Endothelial cell of umbilical vein (primary cell): ENCODE results near the gene NPDC1. TPM values are rescaled to one million over a fixed set of nuclear protein-coding genes. Genes with fewer than 3 reads are reported as not detected.

Experiments used
- BruUV-seq: library from RNA; stranded (reverse); fragments of 400-500 nt; replicated peaks from 2 replicates; lab custom pipeline; 2021; lab: Mats Ljungman, UMichigan
- CTCF ChIA-PET: fragments of 300-600, 350-600 bp; sonication (Branson Sonifier 250); formaldehyde crosslinking; loops from one replicate; lab custom pipeline; 2021; ENCODE audit warnings: antibody characterized with exemption, inconsistent platforms; lab: Charles Lee
- POLR2A ChIA-PET: fragments of 300-600, 350-600 bp; sonication (Branson Sonifier 250); formaldehyde crosslinking; loops from one replicate; lab custom pipeline; 2021; ENCODE audit warnings: antibody characterized with exemption, inconsistent platforms; lab: Charles Lee
- DNase-seq: peaks from one replicate; pipeline ENCODE4 v3.0.0-alpha.2; 2011; ENCODE audit warnings: low read depth, low spot score
- FAIRE-seq: peaks from 2 replicates; lab custom pipeline; 2011; peaks lifted over from hg19 to GRCh38; lab: Jason Lieb, UNC
- H2AFZ ChIP-seq: 2 replicates; pipeline ENCODE4 v1.6.0; 2012; ENCODE audit warnings: low read depth, low read length, control low read depth, inconsistent platforms
- H3K27ac ChIP-seq: 2 replicates; pipeline ENCODE4 v1.5.1; 2011; ENCODE audit warnings: low read depth, mild to moderate bottlenecking, control low read depth, low read length, moderate library complexity; ENCODE audit not compliant: insufficient read depth
- H3K27me3 ChIP-seq, 2 experiments: 2 replicates each; pipeline versions ENCODE4 v1.6.0 to v1.6.1; 2011; ENCODE audit warnings: low read length in 2 of 2, mixed read lengths in 1 of 2; ENCODE audit not compliant: control insufficient read depth in 2 of 2, insufficient read depth in 2 of 2
- H3K36me3 ChIP-seq, 2 experiments: 2 replicates in 1 of 2; 3 replicates in 1 of 2; pipeline ENCODE4 v1.5.1; 2011; ENCODE audit warnings: low read length in 2 of 2, mild to moderate bottlenecking in 1 of 2, moderate library complexity in 1 of 2; ENCODE audit not compliant: control insufficient read depth in 2 of 2, insufficient read depth in 2 of 2; ENCODE audit errors: extremely low read depth in 1 of 2
- H3K4me1 ChIP-seq: 3 replicates; pipeline ENCODE4 v1.5.1; 2011; ENCODE audit warnings: mild to moderate bottlenecking, low read length; ENCODE audit not compliant: control insufficient read depth, insufficient read depth; ENCODE audit errors: extremely low read depth
- H3K4me2 ChIP-seq: 2 replicates; pipeline ENCODE4 v1.6.1; 2011; ENCODE audit warnings: low read length, control low read depth, mixed read lengths; ENCODE audit not compliant: insufficient read depth
- H3K4me3 ChIP-seq, 3 experiments: fragments of 200-600 bp in 1 of 3; sonication (generic), shearing (Covaris generic) in 1 of 3; replicated peaks in 1 of 3; 2 replicates each; pipeline ENCODE4 v1.5.1; 2011 to 2016; ENCODE audit warnings: control low read depth in 3 of 3, low read length in 3 of 3, mild to moderate bottlenecking in 2 of 3, inconsistent platforms in 1 of 3, low read depth in 1 of 3, moderate library complexity in 1 of 3; ENCODE audit not compliant: insufficient read depth in 1 of 3
- H3K79me2 ChIP-seq: 2 replicates; pipeline ENCODE4 v1.6.0; 2012; ENCODE audit warnings: low read length, inconsistent platforms; ENCODE audit not compliant: control insufficient read depth, insufficient read depth
- H3K9ac ChIP-seq: replicated peaks from 2 replicates; pipeline ENCODE3; 2011; ENCODE audit warnings: low read length, control low read depth; ENCODE audit not compliant: insufficient read depth; ENCODE audit errors: extremely low read depth
- H3K9me1 ChIP-seq: replicated peaks from 3 replicates; pipeline ENCODE4 v1.6.0; 2011; ENCODE audit warnings: mild to moderate bottlenecking, low read length; ENCODE audit not compliant: control insufficient read depth, insufficient read depth; ENCODE audit errors: extremely low read depth
- H3K9me3 ChIP-seq: replicated peaks from 2 replicates; pipeline ENCODE4 v1.5.1; 2012; ENCODE audit warnings: low read length, inconsistent platforms; ENCODE audit not compliant: control insufficient read depth, insufficient read depth
- H4K20me1 ChIP-seq: replicated peaks from 2 replicates; pipeline ENCODE3; 2011; ENCODE audit warnings: mild to moderate bottlenecking, low read length; ENCODE audit not compliant: control insufficient read depth, insufficient read depth; ENCODE audit errors: extremely low read depth
- EZH2 ChIP-seq: IDR thresholded peaks from 2 replicates; pipeline ENCODE4 v1.6.1; 2012; ENCODE audit warnings: borderline replicate concordance, low read depth, mild to moderate bottlenecking, moderate library complexity, low read length, inconsistent platforms; ENCODE audit not compliant: severe bottlenecking
- FOS ChIP-seq: IDR thresholded peaks from 2 replicates; pipeline ENCODE4 v1.6.1; 2011; ENCODE audit warnings: mild to moderate bottlenecking, low read length, moderate library complexity, borderline replicate concordance; ENCODE audit not compliant: insufficient read depth
- GATA2 ChIP-seq: IDR thresholded peaks from 2 replicates; pipeline ENCODE4 v1.7.0; 2011; ENCODE audit warnings: low read depth, mild to moderate bottlenecking, moderate library complexity, mixed read lengths, low read length; ENCODE audit not compliant: insufficient read length, insufficient read depth
- JUN ChIP-seq: IDR thresholded peaks from 2 replicates; pipeline ENCODE4 v1.6.1; 2011; ENCODE audit warnings: borderline replicate concordance, low read depth; ENCODE audit not compliant: insufficient read length, insufficient read depth
- MAX ChIP-seq: IDR thresholded peaks from 2 replicates; pipeline ENCODE4 v1.6.1; 2011; ENCODE audit not compliant: insufficient read depth, insufficient read length
- MYC ChIP-seq: IDR thresholded peaks from one replicate; pipeline ENCODE4 v1.6.1; 2011; ENCODE audit warnings: mild to moderate bottlenecking, low read depth, low read length
- POLR2A ChIP-seq: IDR thresholded peaks from 2 replicates; pipeline ENCODE4 v1.6.1; 2012; ENCODE audit warnings: low read depth, mild to moderate bottlenecking, control low read depth, low read length
- POLR2AphosphoS5 ChIP-seq: IDR thresholded peaks from 2 replicates; pipeline ENCODE4 v1.6.1; 2012; ENCODE audit warnings: low read depth, mild to moderate bottlenecking, control low read depth, low read length, moderate library complexity; ENCODE audit not compliant: insufficient read depth
- dilution Hi-C: fragments of 300-500 bp; cut with MboI; formaldehyde crosslinking; loops from one replicate; pipeline ENCODE4 v1.15.0; 2019; ENCODE audit warnings: low sequenced_read_pairs; ENCODE audit not compliant: extremely low pct_ligation_motif_present
- intact Hi-C: fragments of 100-400 bp; cut with micrococcal nuclease; formaldehyde crosslinking; loops from one replicate; pipeline ENCODE4 v1.10.0; 2022
- polyA plus RNA-seq, 4 experiments: library from polyadenylated mRNA; depleted of rRNA in 3 of 4; stranded (reverse) in 3 of 4; unstranded in 1 of 4; fragments of >200 nt; gene quantifications; 2 replicates each; pipeline versions ENCODE4 v1.2.1 to v1.2.3, GENCODE V29; 2011 to 2012; ENCODE audit warnings: missing spikeins in 1 of 4
- total RNA-seq: library from RNA; stranded (reverse); gene quantifications from 2 replicates; pipeline ENCODE4 v1.2.3, GENCODE V29; 2021
- TF ChIP-seq, protein P1 (sequence below), 2 donors: IDR thresholded peaks; 1 replicate in 1 of 2; 2 replicates in 1 of 2; pipeline ENCODE4 v1.5.1; 2011; ENCODE audit warnings: low read length in 2 of 2, mild to moderate bottlenecking in 2 of 2, moderate library complexity in 2 of 2, control low read depth in 1 of 2, inconsistent platforms in 1 of 2, low read depth in 1 of 2; ENCODE audit not compliant: insufficient read depth in 1 of 2; ENCODE audit errors: extremely low read depth in 1 of 2

The NPDC1 gene
- total and polyA plus RNA-seq, 2 donors (not counting 3 experiments of a cell fraction or from before 2014, with no cell fraction given), result 115 to 181 TPM

GRCh38 chr9:137051145-137051724 is 5.3 kb upstream of the NPDC1 start:
- intact Hi-C loops, result no loop called here
- Histone ChIP-seq H3K79me2 (no peaks in the 10 kb centered on the region), H3K27ac (no peak overlapping the region), H3K9me3 (no peaks in the 10 kb centered on the region), H3K36me3 (no peaks in the 10 kb centered on the region), H2AFZ (no peak overlapping the region), H3K27me3 (peaks cover 8 to 21% of the 10 kb centered on the region in 2 experiments), H3K4me1 (peaks cover 2% of the 10 kb centered on the region), H3K9ac (no peak overlapping the region), H4K20me1 (no peaks in the 10 kb centered on the region), H3K9me1 (no peaks in the 10 kb centered on the region), H3K4me2 (no peak overlapping the region), H3K4me3 (no peak overlapping the region)
- CTCF ChIA-PET, result interaction anchor here (2.0 kb wide), 1 partner anchor 13 kb away, joined by 12 read pairs; no protein-coding TSS in a partner anchor
- DNase-seq, result no peak
- dilution Hi-C loops, result no loop called here
- POLR2A ChIA-PET, result no interaction called here
- TF ChIP-seq JUN (no peak), POLR2AphosphoS5 (no peak), MAX (no peak), EZH2 (no peak), GATA2 (no peak), MYC (no peak), FOS (no peak), POLR2A (no peak)
- TF ChIP-seq, protein P1, sequence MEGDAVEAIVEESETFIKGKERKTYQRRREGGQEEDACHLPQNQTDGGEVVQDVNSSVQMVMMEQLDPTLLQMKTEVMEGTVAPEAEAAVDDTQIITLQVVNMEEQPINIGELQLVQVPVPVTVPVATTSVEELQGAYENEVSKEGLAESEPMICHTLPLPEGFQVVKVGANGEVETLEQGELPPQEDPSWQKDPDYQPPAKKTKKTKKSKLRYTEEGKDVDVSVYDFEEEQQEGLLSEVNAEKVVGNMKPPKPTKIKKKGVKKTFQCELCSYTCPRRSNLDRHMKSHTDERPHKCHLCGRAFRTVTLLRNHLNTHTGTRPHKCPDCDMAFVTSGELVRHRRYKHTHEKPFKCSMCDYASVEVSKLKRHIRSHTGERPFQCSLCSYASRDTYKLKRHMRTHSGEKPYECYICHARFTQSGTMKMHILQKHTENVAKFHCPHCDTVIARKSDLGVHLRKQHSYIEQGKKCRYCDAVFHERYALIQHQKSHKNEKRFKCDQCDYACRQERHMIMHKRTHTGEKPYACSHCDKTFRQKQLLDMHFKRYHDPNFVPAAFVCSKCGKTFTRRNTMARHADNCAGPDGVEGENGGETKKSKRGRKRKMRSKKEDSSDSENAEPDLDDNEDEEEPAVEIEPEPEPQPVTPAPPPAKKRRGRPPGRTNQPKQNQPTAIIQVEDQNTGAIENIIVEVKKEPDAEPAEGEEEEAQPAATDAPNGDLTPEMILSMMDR (IDR thresholded peaks at IDR 0.05; ENCODE audit: extremely low read depth in 1 of 2, insufficient read depth in 1 of 2, low read depth in 1 of 2, low read length in 2 of 2), result no peak
- no TSS peak for BruUV-seq
- FAIRE-seq, result no peak
